Measurements from ENCODE around the gene CUL3.

Gene CUL3

GRCh38 chr2:224436634-224437033 lies 148.5 kb downstream of the CUL3 start:
- Histone ChIP-seq H3K4me3 (replicated peaks; ENCODE audit: insufficient read depth, low read length) (no peak overlapping the region), H3K27me3 (ENCODE audit: insufficient read depth, poor library complexity, severe bottlenecking) (no peaks in the 10 kb centered on the region), H3K27ac (replicated peaks) (no peak overlapping the region)
- DNase-seq (ENCODE audit: low read depth in 1 of 2, low spot score in 1 of 2) = no peak
- TF ChIP-seq CTCF (IDR thresholded peaks at IDR 0.05; ENCODE audit: insufficient read depth, low read length) = no peak
- no peak for TF ChIP-seq POLR2AphosphoS5 (IDR thresholded peaks at IDR 0.05; ENCODE audit: low read depth)
- no peak for TF ChIP-seq REST (IDR thresholded peaks at IDR 0.05; ENCODE audit: insufficient replicate concordance, low read depth)
- no peak for TF ChIP-seq SPI1 (IDR thresholded peaks at IDR 0.05; ENCODE audit: borderline replicate concordance, low read depth)
- TF ChIP-seq GABPA (IDR thresholded peaks at IDR 0.05; ENCODE audit: low read depth) = no peak

- DNase-seq (ENCODE audit: low read depth in 1 of 2, low spot score in 1 of 2) = no peak
- TF ChIP-seq SPI1 (IDR thresholded peaks at IDR 0.05; ENCODE audit: borderline replicate concordance, low read depth) (no peak), REST (IDR thresholded peaks at IDR 0.05; ENCODE audit: insufficient replicate concordance, low read depth) (no peak), CTCF (IDR thresholded peaks at IDR 0.05; ENCODE audit: insufficient read depth, low read length) (no peak), GABPA (IDR thresholded peaks at IDR 0.05; ENCODE audit: low read depth) (no peak), POLR2AphosphoS5 (IDR thresholded peaks at IDR 0.05; ENCODE audit: low read depth) (no peak)
- Histone ChIP-seq H3K27ac (replicated peaks) (no peak overlapping the region), H3K27me3 (ENCODE audit: insufficient read depth, poor library complexity, severe bottlenecking) (no peaks in the 10 kb centered on the region), H3K4me3 (replicated peaks; ENCODE audit: insufficient read depth, low read length) (no peak overlapping the region)
These were observed 150.5 kb downstream of the CUL3 start for GRCh38 chr2:224434618-224435017.

- H3K27me3 ChIP-seq (ENCODE audit: insufficient read depth, poor library complexity, severe bottlenecking) = no peaks in the 10 kb centered on the region
- no peak overlapping the region for H3K27ac ChIP-seq (replicated peaks)
- TF ChIP-seq SPI1 (IDR thresholded peaks at IDR 0.05; ENCODE audit: borderline replicate concordance, low read depth) = no peak
- no peak overlapping the region for H3K4me3 ChIP-seq (replicated peaks; ENCODE audit: insufficient read depth, low read length)
- DNase-seq (ENCODE audit: low read depth in 1 of 2, low spot score in 1 of 2) = no peak
These were observed 151.7 kb downstream of the CUL3 start for GRCh38 chr2:224433442-224433841.

- TF ChIP-seq POLR2AphosphoS5 (IDR thresholded peaks at IDR 0.05; ENCODE audit: low read depth) (no peak), GABPA (IDR thresholded peaks at IDR 0.05; ENCODE audit: low read depth) (no peak), REST (IDR thresholded peaks at IDR 0.05; ENCODE audit: insufficient replicate concordance, low read depth) (no peak), CTCF (IDR thresholded peaks at IDR 0.05; ENCODE audit: insufficient read depth, low read length) (no peak), SPI1 (IDR thresholded peaks at IDR 0.05; ENCODE audit: borderline replicate concordance, low read depth) (no peak)
- no peak for DNase-seq (ENCODE audit: low read depth in 1 of 2, low spot score in 1 of 2)
- no peak overlapping the region for H3K4me3 ChIP-seq (replicated peaks; ENCODE audit: insufficient read depth, low read length)
These were observed 153.1 kb downstream of the CUL3 start for GRCh38 chr2:224432003-224432579.

More at GRCh38 chr2:224432003-224432579, 153.1 kb downstream of the CUL3 start:
- Histone ChIP-seq H3K27ac (replicated peaks) (no peak overlapping the region), H3K27me3 (ENCODE audit: insufficient read depth, poor library complexity, severe bottlenecking) (no peaks in the 10 kb centered on the region)
